Activated T-cell treated with anti-CD3 and anti-CD28 coated beads, Interleukin-2, amount 50 U/mL, for 72 hours (primary cell): ENCODE measurements around the gene CLCN4. TPM values are rescaled to one million over a fixed set of nuclear protein-coding genes. Genes with fewer than 3 reads are reported as not detected.

Experiments used
- ATAC-seq, 2 donors: fragments of 150-1000 bp; cut with Tn5 transposase; replicated peaks in 1 of 2; 2 replicates each; pipeline ENCODE4 v1.10.0; 2021; ENCODE audit warnings: moderate library complexity in 2 of 2, mild to moderate bottlenecking in 1 of 2
- DNase-seq, 2 donors: peaks; one replicate each; pipeline ENCODE4 v3.0.0; 2021 to 2022; ENCODE audit warnings: mixed read lengths in 1 of 2
- H3K27ac Mint-ChIP-seq: one replicate; pipeline ENCODE4 v1.8.0; 2022; ENCODE audit warnings: mild to moderate bottlenecking, moderate library complexity, mixed read lengths
- H3K27me3 Mint-ChIP-seq: one replicate; pipeline ENCODE4 v1.8.0; 2022; ENCODE audit warnings: low read depth, mixed read lengths
- H3K36me3 Mint-ChIP-seq, 2 donors: one replicate each; pipeline ENCODE4 v1.8.0; 2022; ENCODE audit warnings: mixed read lengths in 2 of 2, mild to moderate bottlenecking in 1 of 2; ENCODE audit not compliant: insufficient read depth in 2 of 2
- H3K4me1 Mint-ChIP-seq: one replicate; pipeline ENCODE4 v1.8.0; 2022; ENCODE audit warnings: low read depth, mixed read lengths
- H3K4me3 Mint-ChIP-seq, 2 donors: one replicate each; pipeline ENCODE4 v1.8.0; 2022; ENCODE audit warnings: mild to moderate bottlenecking in 2 of 2, mixed read lengths in 2 of 2, moderate library complexity in 2 of 2
- H3K9me3 Mint-ChIP-seq, 2 donors: one replicate each; pipeline ENCODE4 v1.8.0; 2022; ENCODE audit warnings: mixed read lengths in 2 of 2
- total RNA-seq, 2 donors: library from RNA; stranded (reverse); gene quantifications; one replicate each; pipeline ENCODE4 v1.2.3, GENCODE V29; 2022

Gene CLCN4
- total RNA-seq, 2 donors from 2014 or later, result 0.02 to 0.19 TPM

- no peaks in the 10 kb centered on the region for H3K9me3 Mint-ChIP-seq
- no peaks in the 10 kb centered on the region for H3K27me3 Mint-ChIP-seq
- no peak for ATAC-seq
- no peak for DNase-seq
- no peak overlapping the region for H3K27ac Mint-ChIP-seq
- H3K4me1 Mint-ChIP-seq, result no peaks in the 10 kb centered on the region
- H3K4me3 Mint-ChIP-seq, result no peak overlapping the region
- H3K36me3 Mint-ChIP-seq, result peaks cover 0 to 2% of the 10 kb centered on the region in 2 donors
Observed at GRCh38 chrX:10135561-10136399, 21.0 kb upstream of the CLCN4 start.

- ATAC-seq (no peak), DNase-seq (no peak)
- Mint-ChIP-seq H3K4me1 (no peaks in the 10 kb centered on the region), H3K4me3 (no peak overlapping the region), H3K36me3 (peaks cover 0 to 2% of the 10 kb centered on the region in 2 donors), H3K9me3 (no peaks in the 10 kb centered on the region), H3K27ac (no peak overlapping the region), H3K27me3 (no peaks in the 10 kb centered on the region)
Observed at GRCh38 chrX:10138726-10139125, 18.0 kb upstream of the CLCN4 start.

DNA sequence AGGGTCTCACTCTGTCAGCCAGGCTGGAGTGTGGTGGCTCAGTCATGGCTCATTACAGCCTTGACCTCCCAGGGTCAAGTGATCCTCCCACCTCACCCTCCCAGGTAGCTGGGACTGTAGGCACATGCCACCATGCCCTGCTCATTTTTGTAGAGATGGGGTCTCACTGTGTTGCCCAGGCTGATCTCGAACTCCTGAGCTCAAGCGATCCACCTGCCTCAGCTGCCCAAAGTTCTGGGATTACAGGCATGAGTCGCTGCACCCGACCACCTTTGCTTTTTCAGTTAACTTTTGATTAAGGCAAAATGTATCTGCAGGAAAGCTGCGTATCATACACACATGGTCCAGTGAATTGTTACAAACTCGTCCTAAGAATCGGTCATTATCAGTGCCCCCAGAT lies 16.5 kb upstream of the CLCN4 start:
- Mint-ChIP-seq H3K4me1 (no peaks in the 10 kb centered on the region), H3K4me3 (no peak overlapping the region), H3K27ac (no peak overlapping the region), H3K27me3 (no peaks in the 10 kb centered on the region), H3K9me3 (no peaks in the 10 kb centered on the region), H3K36me3 (no peaks in the 10 kb centered on the region)
- ATAC-seq (no peak), DNase-seq (no peak)

DNA sequence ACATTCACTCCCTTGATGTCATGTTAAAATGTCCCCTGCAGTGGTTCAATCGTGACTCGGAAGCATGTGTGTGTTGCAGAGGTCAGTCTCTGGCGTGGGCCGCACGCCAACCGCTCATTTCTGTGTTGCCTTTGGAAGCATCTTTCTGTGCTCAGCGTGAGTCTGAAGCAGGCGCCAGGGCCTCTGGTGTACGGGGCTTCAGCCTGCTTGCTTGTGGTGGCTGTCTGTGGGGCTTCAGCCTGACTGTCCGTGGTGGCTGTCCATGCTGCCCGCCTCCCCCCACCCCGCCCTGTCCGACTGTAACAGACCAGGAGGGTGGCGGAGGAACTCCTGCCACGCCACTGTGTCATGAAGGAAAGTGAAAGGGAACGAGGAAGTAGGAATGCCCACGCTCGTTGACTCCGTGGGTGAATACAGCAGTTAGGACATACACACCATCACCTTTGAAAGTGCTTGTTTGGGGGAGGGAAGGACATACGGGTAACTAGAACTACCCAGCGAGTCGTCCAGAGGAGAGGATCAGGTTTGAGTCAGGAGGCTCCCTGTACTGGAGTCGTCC lies 14.7 kb upstream of the CLCN4 start:
- no peaks in the 10 kb centered on the region for H3K9me3 Mint-ChIP-seq
- peaks cover 0 to 3% of the 10 kb centered on the region in 2 donors for H3K36me3 Mint-ChIP-seq
- ATAC-seq (no peak), DNase-seq (no peak)
- H3K4me1 Mint-ChIP-seq, result no peaks in the 10 kb centered on the region
- no peaks in the 10 kb centered on the region for H3K27me3 Mint-ChIP-seq
- H3K4me3 Mint-ChIP-seq, result no peak overlapping the region
- H3K27ac Mint-ChIP-seq, result no peak overlapping the region

DNA sequence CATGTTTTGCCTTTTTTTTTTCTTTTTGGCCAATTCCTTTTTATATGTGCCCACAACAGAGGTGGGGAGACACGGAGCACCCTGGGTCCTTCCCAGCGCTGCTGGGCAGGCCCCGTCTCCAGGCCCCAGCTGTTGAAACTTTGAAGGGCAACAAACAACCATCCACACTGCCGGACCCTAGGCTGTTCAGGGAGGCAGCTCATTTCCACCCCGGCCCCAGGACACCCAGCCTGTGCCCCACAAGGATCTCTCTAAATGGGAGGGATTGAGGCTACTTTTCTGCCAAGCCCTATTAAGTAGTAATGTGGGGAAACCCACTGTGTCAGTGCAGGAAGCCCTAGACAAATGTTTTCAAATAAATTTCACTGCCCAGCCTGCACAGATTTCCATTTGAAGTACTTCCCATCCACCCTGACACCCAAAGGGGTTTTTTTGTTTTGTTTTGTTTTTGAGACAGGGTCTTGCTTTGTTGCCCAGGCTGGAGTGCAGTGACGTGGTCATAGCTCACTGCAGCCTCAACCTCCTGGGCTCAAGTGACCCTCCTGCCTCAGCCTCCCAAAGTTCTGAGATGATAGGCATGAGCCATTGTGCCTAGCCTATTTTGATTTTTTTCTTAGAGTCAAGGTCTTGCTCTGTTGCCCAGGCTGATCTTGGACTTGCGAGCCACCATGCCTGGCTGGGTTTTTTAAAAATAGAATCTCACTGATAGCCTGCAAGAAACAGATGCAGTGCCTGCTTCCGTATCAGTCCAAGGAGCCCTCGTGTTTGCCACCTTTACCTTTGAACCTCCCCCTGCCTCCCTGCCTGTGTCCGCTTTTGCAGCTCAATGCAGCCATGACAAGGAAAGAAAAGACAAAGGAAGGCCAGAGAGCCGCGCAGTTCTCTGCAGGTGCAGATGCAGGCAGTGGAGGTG lies 13.4 kb upstream of the CLCN4 start:
- DNase-seq (no peak), ATAC-seq (no peak)
- Mint-ChIP-seq H3K9me3 (no peaks in the 10 kb centered on the region), H3K27me3 (no peaks in the 10 kb centered on the region), H3K36me3 (peaks cover 0 to 3% of the 10 kb centered on the region in 2 donors), H3K4me1 (no peaks in the 10 kb centered on the region), H3K4me3 (no peak overlapping the region), H3K27ac (no peak overlapping the region)

DNA sequence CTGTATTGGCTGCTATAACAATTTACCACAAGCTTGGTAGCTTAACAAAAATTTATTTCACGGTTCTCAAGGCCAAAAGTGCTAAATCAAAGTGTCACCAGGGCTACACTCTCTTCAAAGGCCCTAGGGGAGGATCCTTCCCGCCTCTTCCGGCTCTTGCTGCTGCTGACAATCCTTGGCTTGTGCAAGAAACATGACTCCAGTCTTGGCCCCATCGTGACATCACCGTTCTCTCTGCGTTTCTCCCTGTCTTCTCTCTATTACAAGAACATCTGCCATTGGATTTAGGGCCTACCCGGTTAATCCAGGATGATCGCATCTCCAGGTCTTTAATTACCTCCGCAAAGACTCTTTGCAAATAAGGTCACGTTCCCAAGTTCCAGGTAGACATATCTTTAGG lies 10.4 kb upstream of the CLCN4 start:
- H3K27me3 Mint-ChIP-seq, result no peaks in the 10 kb centered on the region
- H3K27ac Mint-ChIP-seq, result no peak overlapping the region
- DNase-seq (no peak), ATAC-seq (no peak)
- H3K4me3 Mint-ChIP-seq, result no peak overlapping the region
- H3K9me3 Mint-ChIP-seq, result no peaks in the 10 kb centered on the region
- H3K36me3 Mint-ChIP-seq, result peaks cover 0 to 3% of the 10 kb centered on the region in 2 donors
- H3K4me1 Mint-ChIP-seq, result no peaks in the 10 kb centered on the region

GRCh38 chrX:10152086-10152485 lies 4.7 kb upstream of the CLCN4 start:
- Mint-ChIP-seq H3K36me3 (no peaks in the 10 kb centered on the region), H3K4me1 (peaks cover 3% of the 10 kb centered on the region), H3K9me3 (no peaks in the 10 kb centered on the region), H3K27me3 (peaks cover 35% of the 10 kb centered on the region), H3K27ac (no peak overlapping the region), H3K4me3 (no peak overlapping the region)
- no peak for DNase-seq
- ATAC-seq, result no peak

- no peak for DNase-seq
- Mint-ChIP-seq H3K27me3 (peaks cover 60% of the 10 kb centered on the region), H3K27ac (no peak overlapping the region), H3K4me1 (peaks cover 13% of the 10 kb centered on the region), H3K36me3 (no peaks in the 10 kb centered on the region), H3K4me3 (no peak overlapping the region), H3K9me3 (no peaks in the 10 kb centered on the region)
- ATAC-seq, result no peak
Observed at GRCh38 chrX:10155137-10155536, 1.6 kb upstream of the CLCN4 start.

DNA sequence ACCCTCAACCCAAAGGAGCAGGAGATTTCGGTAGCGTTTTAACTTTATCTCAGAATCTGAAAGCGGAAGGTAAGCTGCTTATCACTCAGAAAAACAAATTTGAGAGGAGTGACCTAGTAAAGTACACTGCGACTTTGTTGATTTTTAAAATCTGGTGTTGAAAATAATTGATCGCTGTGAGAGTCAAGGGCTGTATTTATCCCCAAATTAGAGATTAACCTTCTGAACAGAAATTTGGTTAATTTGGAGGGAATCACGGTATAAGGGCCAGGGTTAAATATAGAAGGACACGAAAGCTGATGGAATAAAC lies 212 bp downstream of the CLCN4 start:
- peak overlapping the region; percentile 51 to 55 for H3K4me3 Mint-ChIP-seq

GRCh38 chrX:10157543-10157942 lies 768 bp downstream of the CLCN4 start:
- ATAC-seq, result no peak
- H3K27me3 Mint-ChIP-seq, result peaks cover 76% of the 10 kb centered on the region
- no peak overlapping the region for H3K27ac Mint-ChIP-seq
- no peaks in the 10 kb centered on the region for H3K9me3 Mint-ChIP-seq
- no peaks in the 10 kb centered on the region for H3K36me3 Mint-ChIP-seq
- no peak for DNase-seq
- H3K4me1 Mint-ChIP-seq, result peaks cover 13% of the 10 kb centered on the region
- H3K4me3 Mint-ChIP-seq, result peak overlapping the region; percentile 6 to 27

More for the DNA sequence above, 212 bp downstream of the CLCN4 start:
- DNase-seq (no peak), ATAC-seq (no peak)
- no peak overlapping the region for H3K27ac Mint-ChIP-seq
- no peaks in the 10 kb centered on the region for H3K9me3 Mint-ChIP-seq
- peaks cover 13% of the 10 kb centered on the region for H3K4me1 Mint-ChIP-seq
- H3K36me3 Mint-ChIP-seq, result no peaks in the 10 kb centered on the region
- H3K27me3 Mint-ChIP-seq, result peaks cover 76% of the 10 kb centered on the region

GRCh38 chrX:10158279-10159144 lies 1.7 kb downstream of the CLCN4 start:
- peak; percentile 52 to 58 for ATAC-seq
- H3K36me3 Mint-ChIP-seq, result no peaks in the 10 kb centered on the region
- H3K4me3 Mint-ChIP-seq, result peak overlapping the region; percentile 34 to 40
- peaks cover 74% of the 10 kb centered on the region for H3K27me3 Mint-ChIP-seq
- peak; percentile 15 to 22 for DNase-seq
- peaks cover 13% of the 10 kb centered on the region for H3K4me1 Mint-ChIP-seq
- H3K9me3 Mint-ChIP-seq, result no peaks in the 10 kb centered on the region
- H3K27ac Mint-ChIP-seq, result no peak overlapping the region

DNA sequence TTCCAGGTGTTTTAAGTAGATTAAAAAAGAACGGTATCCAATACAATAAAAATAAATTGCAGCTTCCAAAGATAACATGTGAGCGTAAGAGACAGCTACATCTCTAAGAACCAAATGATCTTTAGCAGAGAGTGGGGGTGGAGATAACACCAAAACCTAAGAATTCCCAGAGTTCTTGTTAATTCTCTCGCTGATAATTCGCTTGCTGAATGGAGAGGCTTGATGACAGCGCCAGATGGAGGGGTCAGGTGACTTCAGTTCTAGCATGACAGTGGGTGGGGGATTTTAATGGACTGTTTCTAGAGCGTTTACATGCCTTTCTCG lies 2.3 kb downstream of the CLCN4 start:
- peak overlapping the region in 1 of 2 donors; percentile 40 for H3K4me3 Mint-ChIP-seq
- peaks cover 77% of the 10 kb centered on the region for H3K27me3 Mint-ChIP-seq

More for the DNA sequence above, 2.3 kb downstream of the CLCN4 start:
- Mint-ChIP-seq H3K27ac (no peak overlapping the region), H3K4me1 (peaks cover 18% of the 10 kb centered on the region), H3K9me3 (no peaks in the 10 kb centered on the region), H3K36me3 (no peaks in the 10 kb centered on the region)
- DNase-seq (no peak), ATAC-seq (no peak)
